Measurements from ENCODE around the gene NCOA1. TPM values are rescaled to one million over a fixed set of nuclear protein-coding genes. Genes with fewer than 3 reads are reported as not detected.
"Not testable (repeated sequence)": the region's sequence is repeated elsewhere in the genome, so short reads cannot be mapped to it uniquely, and the experiment has no call there.

The NCOA1 gene
- polyA plus RNA-seq, 1 donor from 2014 or later = 8.7 TPM

- H3K4me1 Mint-ChIP-seq = peaks cover 13 to 38% (median 25%) of the 10 kb centered on the region in 3 donors
Observed at GRCh38 chr2:24521975-24522639, 31.1 kb downstream of the NCOA1 start.

GRCh38 chr2:24527536-24527935 lies 36.5 kb downstream of the NCOA1 start:
- no peaks in the 10 kb centered on the region for H3K27me3 Mint-ChIP-seq
- H3K9me3 Mint-ChIP-seq = peaks cover 0 to 7% (median 0%) of the 10 kb centered on the region in 3 donors
- peaks cover 6 to 25% (median 9%) of the 10 kb centered on the region in 3 donors for H3K4me1 Mint-ChIP-seq
- H3K36me3 Mint-ChIP-seq = peaks cover 14% of the 10 kb centered on the region
- H3K27ac Mint-ChIP-seq = no peak overlapping the region
- no peak overlapping the region for H3K4me3 Mint-ChIP-seq

More at GRCh38 chr2:24521975-24522639, 31.1 kb downstream of the NCOA1 start:
- Mint-ChIP-seq H3K4me3 (no peak overlapping the region), H3K9me3 (peaks cover 0 to 1% (median 0%) of the 10 kb centered on the region in 3 donors), H3K27me3 (no peaks in the 10 kb centered on the region), H3K36me3 (peaks cover 13% of the 10 kb centered on the region), H3K27ac (no peak overlapping the region)

GRCh38 chr2:24530796-24531195 lies 39.7 kb downstream of the NCOA1 start:
- H3K27me3 Mint-ChIP-seq = no peaks in the 10 kb centered on the region
- H3K9me3 Mint-ChIP-seq = peaks cover 0 to 7% (median 0%) of the 10 kb centered on the region in 3 donors
- H3K4me1 Mint-ChIP-seq = peaks cover 13 to 17% (median 13%) of the 10 kb centered on the region in 3 donors
- peaks cover 10% of the 10 kb centered on the region for H3K36me3 Mint-ChIP-seq
- H3K27ac Mint-ChIP-seq = no peak overlapping the region
- H3K4me3 Mint-ChIP-seq = no peak overlapping the region

- not testable (repeated sequence) for H3K27me3 Mint-ChIP-seq, H3K4me3 Mint-ChIP-seq, H3K9me3 Mint-ChIP-seq, H3K36me3 Mint-ChIP-seq
- Mint-ChIP-seq H3K27ac (peak overlapping the region in 1 of 3 donors; percentile 59), H3K4me1 (peaks cover 11 to 16% (median 13%) of the 10 kb centered on the region in 3 donors)
Observed at GRCh38 chr2:24531610-24532009, 40.6 kb downstream of the NCOA1 start.

- H3K4me3 Mint-ChIP-seq, H3K36me3 Mint-ChIP-seq, H3K9me3 Mint-ChIP-seq, H3K27me3 Mint-ChIP-seq: not testable (repeated sequence)
- H3K4me1 Mint-ChIP-seq = peaks cover 11 to 16% (median 14%) of the 10 kb centered on the region in 3 donors
- peak overlapping the region in 1 of 3 donors; percentile 59 for H3K27ac Mint-ChIP-seq
Observed at GRCh38 chr2:24532057-24532456, 41.0 kb downstream of the NCOA1 start.

- not testable (repeated sequence) for H3K36me3 Mint-ChIP-seq, H3K9me3 Mint-ChIP-seq, H3K27me3 Mint-ChIP-seq, H3K4me3 Mint-ChIP-seq, H3K27ac Mint-ChIP-seq
- peaks cover 8 to 16% (median 15%) of the 10 kb centered on the region in 3 donors for H3K4me1 Mint-ChIP-seq
Observed at GRCh38 chr2:24533574-24533973, 42.5 kb downstream of the NCOA1 start.

- H3K4me3 Mint-ChIP-seq = peak overlapping the region in 1 of 4 donors; percentile 63
- peaks cover 7% of the 10 kb centered on the region for H3K36me3 Mint-ChIP-seq
- H3K4me1 Mint-ChIP-seq = peaks cover 21 to 35% (median 29%) of the 10 kb centered on the region in 3 donors
- peaks cover 4 to 12% (median 5%) of the 10 kb centered on the region in 3 donors for H3K9me3 Mint-ChIP-seq
- no peaks in the 10 kb centered on the region for H3K27me3 Mint-ChIP-seq
- no peak overlapping the region for H3K27ac Mint-ChIP-seq
Observed at GRCh38 chr2:24538720-24539119, 47.7 kb downstream of the NCOA1 start.

GRCh38 chr2:24539258-24539657 lies 48.2 kb downstream of the NCOA1 start:
- no peaks in the 10 kb centered on the region for H3K27me3 Mint-ChIP-seq
- H3K27ac Mint-ChIP-seq = no peak overlapping the region
- peaks cover 26 to 39% (median 34%) of the 10 kb centered on the region in 3 donors for H3K4me1 Mint-ChIP-seq
- H3K9me3 Mint-ChIP-seq = peaks cover 5 to 17% (median 6%) of the 10 kb centered on the region in 3 donors
- H3K36me3 Mint-ChIP-seq = peaks cover 7% of the 10 kb centered on the region
- no peak overlapping the region for H3K4me3 Mint-ChIP-seq

- peaks cover 6% of the 10 kb centered on the region for H3K36me3 Mint-ChIP-seq
- H3K4me1 Mint-ChIP-seq = peaks cover 21 to 34% (median 33%) of the 10 kb centered on the region in 3 donors
- no peak overlapping the region for H3K27ac Mint-ChIP-seq
- no peaks in the 10 kb centered on the region for H3K27me3 Mint-ChIP-seq
- H3K4me3 Mint-ChIP-seq = no peak overlapping the region
- H3K9me3 Mint-ChIP-seq = peaks cover 5 to 17% (median 6%) of the 10 kb centered on the region in 3 donors
Observed at GRCh38 chr2:24540011-24540477, 49.0 kb downstream of the NCOA1 start.

GRCh38 chr2:24541621-24542020 lies 50.6 kb downstream of the NCOA1 start:
- no peak overlapping the region for H3K27ac Mint-ChIP-seq
- H3K27me3 Mint-ChIP-seq = no peaks in the 10 kb centered on the region
- H3K4me1 Mint-ChIP-seq = peaks cover 19 to 34% (median 30%) of the 10 kb centered on the region in 3 donors
- H3K9me3 Mint-ChIP-seq = peaks cover 6 to 17% (median 6%) of the 10 kb centered on the region in 3 donors
- H3K4me3 Mint-ChIP-seq = no peak overlapping the region
- H3K36me3 Mint-ChIP-seq = peaks cover 6% of the 10 kb centered on the region

- Mint-ChIP-seq H3K9me3 (peaks cover 6 to 17% (median 6%) of the 10 kb centered on the region in 3 donors), H3K27me3 (no peaks in the 10 kb centered on the region), H3K4me3 (no peak overlapping the region), H3K4me1 (peaks cover 20 to 34% (median 29%) of the 10 kb centered on the region in 3 donors), H3K36me3 (peaks cover 6% of the 10 kb centered on the region), H3K27ac (no peak overlapping the region)
Observed at GRCh38 chr2:24542269-24542872, 51.3 kb downstream of the NCOA1 start.

GRCh38 chr2:24543252-24543651 lies 52.2 kb downstream of the NCOA1 start:
- H3K4me3 Mint-ChIP-seq = no peak overlapping the region
- peaks cover 20 to 34% (median 30%) of the 10 kb centered on the region in 3 donors for H3K4me1 Mint-ChIP-seq
- H3K27ac Mint-ChIP-seq = no peak overlapping the region
- peaks cover 6 to 21% (median 6%) of the 10 kb centered on the region in 3 donors for H3K9me3 Mint-ChIP-seq
- peaks cover 7% of the 10 kb centered on the region for H3K36me3 Mint-ChIP-seq
- H3K27me3 Mint-ChIP-seq = no peaks in the 10 kb centered on the region

- Mint-ChIP-seq H3K4me3 (no peak overlapping the region), H3K4me1 (peaks cover 15 to 22% (median 19%) of the 10 kb centered on the region in 3 donors), H3K9me3 (peaks cover 5 to 22% (median 6%) of the 10 kb centered on the region in 3 donors), H3K27ac (peak overlapping the region in 1 of 3 donors; percentile 3), H3K27me3 (no peaks in the 10 kb centered on the region), H3K36me3 (peaks cover 10% of the 10 kb centered on the region)
Observed at GRCh38 chr2:24544456-24545115, 53.5 kb downstream of the NCOA1 start.

- peaks cover 10 to 21% (median 14%) of the 10 kb centered on the region in 3 donors for H3K4me1 Mint-ChIP-seq
- H3K27ac Mint-ChIP-seq = no peak overlapping the region
- no peak overlapping the region for H3K4me3 Mint-ChIP-seq
- peaks cover 3 to 27% (median 6%) of the 10 kb centered on the region in 3 donors for H3K9me3 Mint-ChIP-seq
- no peaks in the 10 kb centered on the region for H3K27me3 Mint-ChIP-seq
- peaks cover 8% of the 10 kb centered on the region for H3K36me3 Mint-ChIP-seq
Observed at GRCh38 chr2:24546669-24547068, 55.6 kb downstream of the NCOA1 start.

- Mint-ChIP-seq H3K4me3 (no peak overlapping the region), H3K36me3 (peaks cover 4% of the 10 kb centered on the region), H3K4me1 (peaks cover 16 to 22% (median 16%) of the 10 kb centered on the region in 3 donors), H3K9me3 (peaks cover 3 to 23% (median 5%) of the 10 kb centered on the region in 3 donors), H3K27me3 (no peaks in the 10 kb centered on the region), H3K27ac (no peak overlapping the region)
Observed at GRCh38 chr2:24548058-24548457, 57.0 kb downstream of the NCOA1 start.

Data from IgD-negative memory B cell (primary cell).